HCT116 (cell line): Measurements from ENCODE around the gene IL3RA. TPM values are rescaled to one million over a fixed set of nuclear protein-coding genes. Genes with fewer than 3 reads are reported as not detected.

Experiments used
- ATAC-seq: fragments of 200-7000 bp; cut with Tn5 transposase; 2 replicates; pipeline ENCODE4 v1.9.1; 2020; ENCODE audit warnings: mild to moderate bottlenecking, moderate library complexity
- BruUV-seq: library from RNA; stranded (reverse); fragments of 400-500 nt; replicated peaks from 2 replicates; lab custom pipeline; 2021; lab: Mats Ljungman, UMichigan
- CTCF ChIA-PET: fragments of 300-600 bp; sonication (Branson Sonifier 250); formaldehyde crosslinking; loops from one replicate; lab custom pipeline; 2021; ENCODE audit warnings: antibody characterized with exemption; lab: Charles Lee
- POLR2A ChIA-PET: fragments of 300-600, 350-600 bp; sonication (Branson Sonifier 250); formaldehyde crosslinking; loops from one replicate; lab custom pipeline; 2021; ENCODE audit warnings: antibody characterized with exemption; lab: Charles Lee
- RAD21 ChIA-PET, 2 experiments: fragments of 300-600 bp; sonication (Branson Sonifier 250); formaldehyde crosslinking; loops; one replicate each; lab custom pipeline; 2023; ENCODE audit warnings: low total read pairs in 2 of 2; ENCODE audit not compliant: uncharacterized antibody in 2 of 2, unreplicated experiment in 2 of 2, low non-redundant PET in 1 of 2; lab: Charles Lee
- DNase-seq: peaks from one replicate; pipeline ENCODE4 v3.0.0-alpha.2; 2010; ENCODE audit warnings: low read depth, low spot score
- H2AFZ ChIP-seq: fragments of 200-600 bp; shearing (Covaris generic), sonication (generic); 2 replicates; pipeline ENCODE4 v1.6.1; 2017; ENCODE audit warnings: low read depth, mixed run types, mixed read lengths, antibody characterized with exemption, low read length; ENCODE audit not compliant: poor library complexity, severe bottlenecking
- H3K27ac ChIP-seq: 2 replicates; pipeline ENCODE4 v1.5.1; 2012; ENCODE audit warnings: low read depth, low read length
- H3K27me3 ChIP-seq: fragments of 200-600 bp; sonication (generic); 2 replicates; pipeline ENCODE4 v1.6.1; 2016; ENCODE audit warnings: mixed run types, low read length, mixed read lengths; ENCODE audit not compliant: insufficient read depth
- H3K36me3 ChIP-seq, 2 experiments: fragments of 200-500 bp in 1 of 2; fragments of 200-600 bp in 1 of 2; sonication (Bioruptor generic) in 1 of 2; sonication (generic) in 1 of 2; 2 replicates each; pipeline versions ENCODE4 v1.5.1 to v1.6.1; 2014 to 2016; ENCODE audit warnings: low read length in 2 of 2, inconsistent platforms in 1 of 2, mixed read lengths in 1 of 2, mixed run types in 1 of 2; ENCODE audit not compliant: insufficient read depth in 2 of 2, control insufficient read depth in 1 of 2
- H3K4me1 ChIP-seq, 2 experiments: fragments of 200-600 bp in 1 of 2; sonication (generic) in 1 of 2; 2 replicates each; pipeline versions ENCODE4 v1.5.1 to v1.6.1; 2012 to 2017; ENCODE audit warnings: low read length in 2 of 2, inconsistent platforms in 1 of 2, mild to moderate bottlenecking in 1 of 2, mixed read lengths in 1 of 2, mixed run types in 1 of 2, moderate library complexity in 1 of 2; ENCODE audit not compliant: insufficient read depth in 2 of 2, control insufficient read depth in 1 of 2
- H3K4me2 ChIP-seq: fragments of 200-600 bp; sonication (generic); 2 replicates; pipeline ENCODE4 v1.6.1; 2017; ENCODE audit warnings: mixed run types, low read length, mixed read lengths
- H3K4me3 ChIP-seq, 2 experiments: fragments of 200-600 bp in 1 of 2; sonication (generic) in 1 of 2; replicated peaks in 1 of 2; 2 replicates each; pipeline ENCODE4 v1.5.1; 2011 to 2016; ENCODE audit warnings: low read length in 2 of 2, control low read depth in 1 of 2, low read depth in 1 of 2, mild to moderate bottlenecking in 1 of 2, mixed read lengths in 1 of 2, mixed run types in 1 of 2
- H3K79me2 ChIP-seq: fragments of 200-600 bp; sonication (generic); 2 replicates; pipeline ENCODE4 v1.6.1; 2017; ENCODE audit warnings: mild to moderate bottlenecking, mixed run types, low read length, moderate library complexity, mixed read lengths; ENCODE audit not compliant: insufficient read depth
- H3K9ac ChIP-seq: fragments of 200-600 bp; sonication (generic); 2 replicates; pipeline ENCODE4 v1.6.1; 2016; ENCODE audit warnings: low read length, mixed read lengths
- H3K9me2 ChIP-seq: fragments of 200-600 bp; sonication (generic), shearing (Covaris generic); 2 replicates; pipeline ENCODE4 v1.6.1; 2017; ENCODE audit warnings: mixed run types, mild to moderate bottlenecking, moderate library complexity; ENCODE audit not compliant: insufficient read depth
- H3K9me3 ChIP-seq, 2 experiments: fragments of 200-500 bp in 1 of 2; fragments of 200-600 bp in 1 of 2; sonication (Bioruptor generic) in 1 of 2; sonication (generic) in 1 of 2; 2 replicates each; pipeline ENCODE4 v1.6.1; 2014 to 2017; ENCODE audit warnings: low read length in 2 of 2, mixed read lengths in 2 of 2, inconsistent platforms in 1 of 2, low read depth in 1 of 2, mild to moderate bottlenecking in 1 of 2, mixed run types in 1 of 2, moderate library complexity in 1 of 2; ENCODE audit not compliant: control insufficient read depth in 1 of 2, insufficient read depth in 1 of 2
- H4K20me1 ChIP-seq: fragments of 200-600 bp; sonication (generic), shearing (Covaris generic); 2 replicates; pipeline ENCODE4 v1.6.1; 2017; ENCODE audit warnings: mixed run types, mild to moderate bottlenecking, moderate library complexity; ENCODE audit not compliant: insufficient read depth
- ELF1 ChIP-seq: IDR thresholded peaks from 2 replicates; pipeline ENCODE4 v1.6.1; 2012; ENCODE audit warnings: low read depth, borderline replicate concordance
- EZH2phosphoT487 ChIP-seq: fragments of 200-600 bp; IDR thresholded peaks from 2 replicates; pipeline ENCODE4 v1.6.1; 2018; ENCODE audit warnings: antibody characterized with exemption, borderline replicate concordance
- FOSL1 ChIP-seq: IDR thresholded peaks from 2 replicates; pipeline ENCODE4 v1.6.1; 2012; ENCODE audit warnings: low read depth
- JUND ChIP-seq: IDR thresholded peaks from 2 replicates; pipeline ENCODE4 v1.6.1; 2012
- POLR2AphosphoS5 ChIP-seq: IDR thresholded peaks from 2 replicates; pipeline ENCODE4 v1.6.1; 2011; ENCODE audit warnings: mild to moderate bottlenecking, low read depth, low read length, moderate library complexity
- SIN3A ChIP-seq: IDR thresholded peaks from 2 replicates; pipeline ENCODE4 v1.6.1; 2012; ENCODE audit warnings: low read depth
- SRF ChIP-seq: IDR thresholded peaks from 2 replicates; pipeline ENCODE4 v1.6.1; 2012; ENCODE audit warnings: low read depth
- TCF7L2 ChIP-seq: IDR thresholded peaks from 2 replicates; pipeline ENCODE4 v1.7.0; 2011; ENCODE audit warnings: borderline replicate concordance, inconsistent platforms; ENCODE audit not compliant: insufficient read depth, insufficient read length; ENCODE audit errors: extremely low read depth
- intact Hi-C: fragments of 100-400 bp; cut with micrococcal nuclease; formaldehyde crosslinking; loops from 2 replicates; pipeline ENCODE4 v1.10.0; 2022
- total RNA-seq: library from RNA; stranded (reverse); gene quantifications from one replicate; pipeline ENCODE4 v1.2.1, GENCODE V29; 2021; ENCODE audit not compliant: unreplicated experiment
- TF ChIP-seq, protein P1 (sequence below): IDR thresholded peaks from 2 replicates; pipeline ENCODE4 v1.6.1; 2011; ENCODE audit warnings: mild to moderate bottlenecking, low read length, moderate library complexity; ENCODE audit not compliant: insufficient replicate concordance; ENCODE audit errors: extremely low read depth
- TF ChIP-seq, protein P2 (sequence below): IDR thresholded peaks from 2 replicates; pipeline ENCODE4 v1.6.1; 2012

The IL3RA gene
- total RNA-seq, 1 experiment from 2014 or later: not detected

DNA sequence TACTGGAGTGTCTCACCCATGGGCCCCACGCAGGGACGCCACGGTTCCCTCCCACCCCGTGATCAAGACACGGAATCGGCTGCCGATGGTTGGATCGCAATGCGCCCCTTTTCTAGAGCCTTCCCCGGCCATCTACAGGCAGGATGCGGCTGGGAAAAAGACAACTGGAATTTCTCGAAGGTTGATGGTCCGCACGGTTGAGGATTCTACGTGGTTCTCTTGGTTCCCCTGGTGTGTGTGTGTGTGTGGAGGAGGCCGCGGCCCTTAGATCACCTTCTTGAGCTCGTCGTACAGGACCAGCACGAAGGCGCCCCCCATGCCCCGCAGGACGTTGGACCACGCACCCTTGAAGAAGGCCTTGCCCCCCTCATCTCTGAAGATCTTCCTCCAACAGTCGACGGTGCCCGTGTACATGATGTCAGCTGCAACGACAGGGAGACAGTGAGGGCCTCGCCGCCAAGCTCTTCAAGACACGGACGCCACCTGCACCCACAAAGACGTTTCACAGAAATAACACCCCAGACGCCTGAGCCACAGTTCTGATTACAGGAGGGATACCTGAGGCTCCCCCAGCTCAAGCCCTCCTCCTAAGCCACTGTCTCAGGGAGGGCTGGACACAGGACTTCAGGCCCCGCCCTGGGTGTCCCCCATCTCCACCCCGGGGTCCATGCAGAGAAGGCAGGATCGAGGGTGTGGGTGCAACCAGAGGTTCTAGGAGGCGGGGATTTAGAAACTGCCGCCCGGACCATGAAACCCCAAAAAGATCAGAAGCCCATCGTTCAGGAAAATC is 49.9 kb downstream of the IL3RA start:
- H3K9me3 ChIP-seq: no peaks in the 10 kb centered on the region
- no peaks in the 10 kb centered on the region for H3K9me2 ChIP-seq
- no peak overlapping the region for H3K4me2 ChIP-seq
- H3K9ac ChIP-seq: no peak overlapping the region
- peaks cover 50% of the 10 kb centered on the region for H3K79me2 ChIP-seq
- ChIA-PET CTCF (no interaction called here), POLR2A (no interaction called here), RAD21 (no interaction called here)
- peaks cover 5 to 50% of the 10 kb centered on the region in 2 experiments; a peak in 3 of 4 replicates for H3K4me1 ChIP-seq
- H3K27me3 ChIP-seq: no peaks in the 10 kb centered on the region
- no peak overlapping the region for H3K27ac ChIP-seq
- H4K20me1 ChIP-seq: peaks cover 4% of the 10 kb centered on the region; the same call in 1 of the 2 replicates
- TF ChIP-seq, protein P1, sequence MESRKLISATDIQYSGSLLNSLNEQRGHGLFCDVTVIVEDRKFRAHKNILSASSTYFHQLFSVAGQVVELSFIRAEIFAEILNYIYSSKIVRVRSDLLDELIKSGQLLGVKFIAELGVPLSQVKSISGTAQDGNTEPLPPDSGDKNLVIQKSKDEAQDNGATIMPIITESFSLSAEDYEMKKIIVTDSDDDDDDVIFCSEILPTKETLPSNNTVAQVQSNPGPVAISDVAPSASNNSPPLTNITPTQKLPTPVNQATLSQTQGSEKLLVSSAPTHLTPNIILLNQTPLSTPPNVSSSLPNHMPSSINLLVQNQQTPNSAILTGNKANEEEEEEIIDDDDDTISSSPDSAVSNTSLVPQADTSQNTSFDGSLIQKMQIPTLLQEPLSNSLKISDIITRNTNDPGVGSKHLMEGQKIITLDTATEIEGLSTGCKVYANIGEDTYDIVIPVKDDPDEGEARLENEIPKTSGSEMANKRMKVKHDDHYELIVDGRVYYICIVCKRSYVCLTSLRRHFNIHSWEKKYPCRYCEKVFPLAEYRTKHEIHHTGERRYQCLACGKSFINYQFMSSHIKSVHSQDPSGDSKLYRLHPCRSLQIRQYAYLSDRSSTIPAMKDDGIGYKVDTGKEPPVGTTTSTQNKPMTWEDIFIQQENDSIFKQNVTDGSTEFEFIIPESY: no peak
- TF ChIP-seq SRF: no peak
- TF ChIP-seq EZH2phosphoT487: no peak
- no peak for TF ChIP-seq POLR2AphosphoS5
- no peak for TF ChIP-seq SIN3A
- no peak for TF ChIP-seq JUND
- no peak for TF ChIP-seq FOSL1
- TF ChIP-seq, protein P2, sequence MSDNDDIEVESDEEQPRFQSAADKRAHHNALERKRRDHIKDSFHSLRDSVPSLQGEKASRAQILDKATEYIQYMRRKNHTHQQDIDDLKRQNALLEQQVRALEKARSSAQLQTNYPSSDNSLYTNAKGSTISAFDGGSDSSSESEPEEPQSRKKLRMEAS: no peak
- TF ChIP-seq TCF7L2: no peak
- TF ChIP-seq ELF1: no peak
- no TSS peak for BruUV-seq
- DNase-seq (no peak), ATAC-seq (no peak)
- H3K4me3 ChIP-seq: no peak overlapping the region
- peaks cover 8 to 53% of the 10 kb centered on the region in 2 experiments for H3K36me3 ChIP-seq
- intact Hi-C loops: no loop called here
- H2AFZ ChIP-seq: no peak overlapping the region
